HepG2 (cell line): Measurements from ENCODE around the gene AP3D1. TPM values are rescaled to one million over a fixed set of nuclear protein-coding genes. Genes with fewer than 3 reads are reported as not detected.

Source experiments
- ARID4A ChIP-seq: sonication (generic); formaldehyde crosslinking; IDR thresholded peaks from 2 replicates; pipeline ENCODE4 v1.5.0; 2020; ENCODE audit warnings: mild to moderate bottlenecking, missing genetic modification reagents, borderline replicate concordance
- ASH2L ChIP-seq: fragments of 300-600, 200-600 bp; sonication (generic); IDR thresholded peaks from 2 replicates; pipeline ENCODE4 v1.7.0; 2017; ENCODE audit warnings: low read depth, mild to moderate bottlenecking, moderate library complexity, mixed read lengths, low read length; ENCODE audit not compliant: insufficient read length
- CREB3 ChIP-seq: sonication (generic); formaldehyde crosslinking; IDR thresholded peaks from 2 replicates; pipeline ENCODE4 v1.5.0; 2020; ENCODE audit warnings: missing genetic modification reagents
- ETV5 ChIP-seq: IDR thresholded peaks from 2 replicates; pipeline ENCODE4 v1.6.1; 2018; ENCODE audit warnings: missing biosample characterization, missing genetic modification reagents, inconsistent platforms, borderline replicate concordance
- HMGA1 ChIP-seq: sonication (generic); formaldehyde crosslinking; conservative IDR thresholded peaks from 2 replicates; pipeline ENCODE4 v1.4.0; 2020; ENCODE audit warnings: missing genetic modification reagents
- HNRNPL ChIP-seq: fragments of 200-400 bp; formaldehyde crosslinking; IDR thresholded peaks from 2 replicates; pipeline ENCODE4 v1.6.1; 2017; ENCODE audit warnings: mild to moderate bottlenecking, low read depth, low read length
- HOMEZ ChIP-seq: IDR thresholded peaks from 2 replicates; pipeline ENCODE4 v1.6.1; 2016; ENCODE audit warnings: low read depth
- KMT2A ChIP-seq: sonication (generic); formaldehyde crosslinking; IDR thresholded peaks from 2 replicates; pipeline ENCODE4 v1.4.0; 2020; ENCODE audit warnings: missing genetic modification reagents
- NR2F2 ChIP-seq: IDR thresholded peaks from 2 replicates; pipeline ENCODE4 v1.6.1; 2012; ENCODE audit warnings: low read depth, inconsistent platforms, borderline replicate concordance
- SIN3B ChIP-seq: fragments of 150-350 bp; IDR thresholded peaks from 2 replicates; pipeline ENCODE4 v1.6.1; 2014; ENCODE audit warnings: low read length
- SSRP1 ChIP-seq: IDR thresholded peaks from 2 replicates; pipeline ENCODE4 v1.6.1; 2016; ENCODE audit warnings: control low read depth
- TMF1 ChIP-seq: sonication (generic); formaldehyde crosslinking; IDR thresholded peaks from 2 replicates; pipeline ENCODE4 v1.8.1; 2022; ENCODE audit warnings: low read depth, missing genetic modification reagents
- ZNF12 ChIP-seq: sonication (generic); formaldehyde crosslinking; IDR thresholded peaks from 2 replicates; pipeline ENCODE4 v1.5.0; 2020; ENCODE audit warnings: missing genetic modification reagents
- ZNF280B ChIP-seq: sonication (generic); formaldehyde crosslinking; IDR thresholded peaks from 2 replicates; pipeline ENCODE4 v1.5.0; 2020; ENCODE audit warnings: missing genetic modification reagents, mild to moderate bottlenecking, borderline replicate concordance
- ZNF331 ChIP-seq: sonication (generic); formaldehyde crosslinking; IDR thresholded peaks from 2 replicates; pipeline ENCODE4 v1.4.0; 2020; ENCODE audit warnings: missing genetic modification reagents
- ZNF687 ChIP-seq: sonication (generic); formaldehyde crosslinking; IDR thresholded peaks from 2 replicates; pipeline ENCODE4 v1.5.1; 2020; ENCODE audit warnings: mild to moderate bottlenecking, missing genetic modification reagents, moderate library complexity
- ZSCAN9 ChIP-seq: IDR thresholded peaks from 2 replicates; pipeline ENCODE4 v1.6.1; 2016; ENCODE audit warnings: borderline replicate concordance
- polyA plus RNA-seq, 8 experiments: library from polyadenylated mRNA; depleted of rRNA in 3 of 8; stranded (reverse) in 7 of 8; unstranded in 1 of 8; fragments of >200 nt; fragmentation: Illumina TruSeq in 4 of 8; extraction: Trizol in 4 of 8; gene quantifications; 2 replicates each; pipeline versions ENCODE4 v1.2.1 to v1.2.3, GENCODE V29; 2011 to 2016; ENCODE audit warnings: low read depth in 4 of 8, missing spikeins in 1 of 8, mixed read lengths in 1 of 8; ENCODE audit not compliant: insufficient read depth in 1 of 8
- total RNA-seq, 5 experiments: library from RNA; depleted of rRNA; stranded (reverse); fragments of >200 nt; fragmentation: Illumina TruSeq; extraction: Trizol; gene quantifications; 2 replicates each; pipeline ENCODE4 v1.2.3, GENCODE V29; 2016; ENCODE audit warnings: low read depth in 1 of 5

Gene AP3D1
- total and polyA plus RNA-seq, 2 of the 13 experiments (the other 11 are each of a cell fraction or from before 2014, with no cell fraction given): 68.0 to 82.6 TPM

DNA sequence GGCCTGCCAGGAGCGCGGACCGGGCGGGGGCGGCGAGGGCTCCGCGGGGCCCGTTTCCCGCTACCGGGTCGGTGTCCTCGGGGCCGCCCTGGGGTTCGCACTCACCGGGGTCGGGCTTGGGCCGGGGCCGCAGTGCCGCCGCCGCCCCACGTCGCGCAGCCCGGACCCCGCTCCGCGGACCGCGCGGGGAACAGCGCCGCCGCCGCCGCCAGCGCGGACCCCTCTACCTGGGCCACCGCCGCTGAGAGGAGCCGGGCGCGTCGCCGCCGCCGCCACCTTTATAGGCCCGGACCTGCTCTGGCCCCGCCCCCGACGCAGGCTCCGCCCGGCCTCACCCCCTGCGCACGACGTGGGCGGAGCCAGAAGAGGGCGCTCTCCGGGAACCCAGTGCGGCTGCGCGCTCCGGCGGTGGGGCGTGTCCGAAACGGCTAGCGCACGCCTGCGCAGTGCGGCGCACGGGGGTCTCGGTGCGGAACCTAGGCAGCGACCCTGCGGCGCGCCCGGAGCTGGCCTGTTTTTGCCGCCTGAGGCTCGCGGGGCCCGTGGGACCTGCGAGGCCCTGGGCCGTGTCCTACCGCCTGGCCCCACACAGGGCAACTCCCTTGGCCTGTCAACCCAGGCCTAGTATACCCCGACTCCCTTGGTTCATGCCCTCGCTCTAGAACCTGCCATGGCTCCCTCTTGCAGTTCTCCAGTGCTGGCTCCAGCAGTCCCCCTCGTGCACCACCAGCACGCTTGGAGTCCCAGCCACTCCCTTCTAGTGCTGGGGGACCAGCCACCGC is 100.2 kb downstream of the AP3D1 start, which contains the start of gene MKNK2 (continued):
- TF ChIP-seq TMF1 (CRISPR knock-in tag) (no peak), ZSCAN9 (CRISPR knock-in tag) (no peak), SIN3B (no peak; the same call in 1 of the 2 replicates), ARID4A (CRISPR knock-in tag) (peak; percentile 57; the same call in 1 of the 2 replicates), SSRP1 (CRISPR knock-in tag) (no peak), ZNF280B (CRISPR knock-in tag) (peak; percentile 81; the same call in 1 of the 2 replicates), HMGA1 (CRISPR knock-in tag) (no peak), NR2F2 (no peak), CREB3 (CRISPR knock-in tag) (no peak), ZNF331 (CRISPR knock-in tag) (no peak; the same call in 1 of the 2 replicates), HOMEZ (CRISPR knock-in tag) (peak; percentile 32; the same call in 1 of the 2 replicates), ETV5 (no peak; the same call in none of the 2 replicates), ASH2L (peak; percentile 36), KMT2A (CRISPR knock-in tag) (no peak), ZNF687 (peak; percentile 71), HNRNPL (no peak), ZNF12 (CRISPR knock-in tag) (no peak)
